T-helper 1 cell treated with Interleukin-12 subunit alpha and Interleukin-12 subunit beta and Interleukin-4 antibody, amounts not matched to agents 30 μg/mL and 1 μg/mL, for 36 hours (primary cell): Measurements from ENCODE around the gene CRIM1.

ENCODE experiments used
- H3K27ac Mint-ChIP-seq: one replicate; pipeline ENCODE4 v1.8.0; 2021; ENCODE audit warnings: mild to moderate bottlenecking, mixed read lengths
- H3K27me3 Mint-ChIP-seq: one replicate; pipeline ENCODE4 v1.8.0; 2021; ENCODE audit warnings: low read depth, mixed read lengths
- H3K36me3 Mint-ChIP-seq: one replicate; pipeline ENCODE4 v1.8.0; 2021; ENCODE audit warnings: low read depth, mixed read lengths
- H3K4me1 Mint-ChIP-seq: one replicate; pipeline ENCODE4 v1.8.0; 2021; ENCODE audit warnings: low read depth, mixed read lengths
- H3K4me3 Mint-ChIP-seq: one replicate; pipeline ENCODE4 v1.8.0; 2021; ENCODE audit warnings: mild to moderate bottlenecking, moderate library complexity, mixed read lengths
- H3K9me3 Mint-ChIP-seq: one replicate; pipeline ENCODE4 v1.8.0; 2021; ENCODE audit warnings: mixed read lengths

CRIM1 gene

DNA sequence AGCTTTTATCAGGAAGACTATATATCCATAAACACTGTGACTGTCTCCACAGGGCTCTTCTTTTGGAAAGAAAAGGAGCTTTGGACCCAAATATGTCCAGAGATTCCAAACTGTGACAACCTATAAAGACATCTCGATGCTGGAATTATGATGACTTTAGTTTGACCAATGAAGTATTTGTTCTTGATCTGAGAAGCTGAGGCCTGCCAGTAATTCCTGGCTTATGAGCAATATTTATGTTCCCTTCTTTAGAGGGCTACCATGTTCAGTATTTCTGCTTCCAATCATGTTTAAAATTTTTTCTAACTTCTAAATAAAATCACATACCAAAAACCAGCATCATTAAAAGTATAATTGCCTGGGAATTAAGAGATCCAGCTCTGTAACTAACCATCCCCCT is 201.3 kb downstream of the CRIM1 start:
- peaks cover 6% of the 10 kb centered on the region for H3K36me3 Mint-ChIP-seq
- no peak overlapping the region for H3K27ac Mint-ChIP-seq
- H3K4me3 Mint-ChIP-seq: no peak overlapping the region
- H3K27me3 Mint-ChIP-seq: no peaks in the 10 kb centered on the region
- H3K4me1 Mint-ChIP-seq: no peaks in the 10 kb centered on the region
- no peaks in the 10 kb centered on the region for H3K9me3 Mint-ChIP-seq

DNA sequence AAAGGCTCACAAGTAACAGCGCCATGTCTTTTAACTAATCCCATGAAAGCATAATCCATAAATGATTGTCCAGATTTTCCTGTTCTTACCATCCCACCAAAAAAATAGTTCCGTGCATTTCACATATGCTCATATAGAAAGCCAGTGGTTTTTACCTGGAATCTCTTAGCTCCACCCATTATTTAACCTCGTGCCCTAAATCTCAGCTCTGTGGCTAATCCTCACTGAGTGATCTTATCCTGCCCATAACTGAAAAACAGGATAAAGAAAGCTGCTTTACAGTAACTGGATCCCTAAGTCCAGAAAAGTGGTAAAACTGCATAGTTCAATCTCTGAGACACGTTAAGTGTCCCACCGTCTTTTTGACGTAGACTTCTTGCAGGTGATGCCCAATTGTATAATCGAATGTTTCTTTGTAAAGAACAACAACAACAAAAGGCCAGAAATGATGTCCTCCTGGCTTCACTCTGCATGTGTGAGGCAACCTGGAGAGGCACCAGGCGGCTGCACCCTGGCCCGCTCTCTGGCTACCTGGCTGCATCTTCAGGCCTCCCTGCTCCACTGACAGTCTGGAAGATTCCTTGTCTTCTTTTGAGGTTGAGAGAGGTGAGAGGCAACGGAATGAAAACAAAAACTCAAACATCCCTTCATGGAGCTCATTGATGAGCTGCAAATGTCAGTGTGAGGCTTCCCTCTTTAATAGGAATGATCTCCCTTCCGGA is 203.8 kb downstream of the CRIM1 start:
- peaks cover 12% of the 10 kb centered on the region for H3K4me1 Mint-ChIP-seq
- H3K9me3 Mint-ChIP-seq: no peaks in the 10 kb centered on the region
- no peak overlapping the region for H3K27ac Mint-ChIP-seq
- H3K4me3 Mint-ChIP-seq: no peak overlapping the region
- no peaks in the 10 kb centered on the region for H3K27me3 Mint-ChIP-seq
- peaks cover 7% of the 10 kb centered on the region for H3K36me3 Mint-ChIP-seq

DNA sequence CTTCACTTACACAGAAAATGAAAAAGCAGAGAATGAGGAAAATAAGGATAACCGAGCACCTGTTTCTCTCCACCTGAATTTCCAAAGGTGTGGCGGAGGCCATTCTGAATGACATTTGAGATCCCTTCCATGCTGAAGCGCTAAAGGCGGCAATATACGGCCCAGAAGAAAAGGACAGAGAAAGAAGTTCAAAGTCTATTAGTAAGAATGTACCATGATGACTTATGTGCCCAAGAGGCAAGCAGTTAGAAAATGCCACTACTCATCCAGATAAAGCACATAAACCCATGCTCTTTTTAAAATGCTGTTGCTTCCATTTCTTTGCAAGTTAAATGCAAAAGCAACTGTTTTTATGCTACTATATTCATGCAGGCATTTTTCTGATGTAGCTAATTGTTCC is 205.1 kb downstream of the CRIM1 start:
- Mint-ChIP-seq H3K9me3 (no peaks in the 10 kb centered on the region), H3K4me3 (no peak overlapping the region), H3K36me3 (peaks cover 8% of the 10 kb centered on the region), H3K4me1 (peaks cover 12% of the 10 kb centered on the region), H3K27ac (no peak overlapping the region), H3K27me3 (no peaks in the 10 kb centered on the region)

DNA sequence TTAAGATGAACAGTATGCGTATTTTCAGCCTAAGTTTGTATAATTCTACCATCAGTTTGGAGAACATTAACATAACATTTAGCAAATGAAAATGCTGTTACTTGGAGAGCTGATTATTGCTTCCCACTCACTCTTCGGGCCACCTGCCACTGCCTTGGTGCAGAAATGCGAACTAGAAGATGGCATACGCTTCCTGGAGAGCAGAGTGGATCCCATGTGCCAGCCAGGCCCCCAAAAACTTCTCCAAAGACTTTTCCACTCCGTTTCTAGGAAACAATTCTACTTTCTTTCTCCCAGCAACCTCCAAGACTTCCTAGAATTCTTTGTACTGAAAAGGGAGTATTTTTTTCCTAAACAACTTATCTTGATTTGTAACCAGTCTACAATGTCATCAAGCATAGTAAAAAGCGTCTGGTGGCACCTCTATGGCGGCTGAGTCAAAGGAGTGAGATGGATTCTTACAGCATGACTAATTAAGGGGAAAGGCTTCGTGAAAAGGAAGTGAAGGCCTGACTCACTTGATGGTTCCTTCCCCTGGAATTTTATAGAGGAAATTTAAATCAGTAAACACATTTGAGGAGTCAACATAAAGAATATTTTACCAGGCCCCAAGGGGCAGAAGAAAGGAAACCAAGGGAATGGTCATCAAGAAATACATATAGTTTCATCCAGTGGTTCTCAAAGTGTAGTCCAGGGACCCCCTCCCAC is 205.8 kb downstream of the CRIM1 start:
- Mint-ChIP-seq H3K36me3 (peaks cover 8% of the 10 kb centered on the region), H3K27me3 (no peaks in the 10 kb centered on the region), H3K27ac (no peak overlapping the region), H3K4me1 (peaks cover 12% of the 10 kb centered on the region), H3K4me3 (no peak overlapping the region), H3K9me3 (no peaks in the 10 kb centered on the region)

DNA sequence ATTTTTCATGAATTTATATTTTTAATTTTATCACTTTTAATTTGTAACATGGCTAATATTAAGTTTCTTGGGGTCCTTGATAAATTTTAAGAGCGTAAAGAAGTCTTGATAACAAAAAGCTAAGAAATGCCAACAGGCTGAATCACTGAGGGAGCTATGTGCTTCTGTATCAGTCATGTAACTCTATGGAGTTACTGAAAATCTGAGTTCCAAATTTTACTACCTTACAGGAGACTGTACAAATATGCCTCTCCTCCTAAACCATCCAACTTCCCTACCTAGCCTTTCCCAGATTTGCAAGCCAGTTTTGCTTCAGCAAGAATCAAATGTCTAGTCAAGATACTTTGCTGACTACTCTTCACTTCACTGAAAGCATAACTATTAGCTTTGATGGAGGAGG is 206.7 kb downstream of the CRIM1 start:
- H3K36me3 Mint-ChIP-seq: peaks cover 13% of the 10 kb centered on the region
- H3K4me3 Mint-ChIP-seq: no peak overlapping the region
- H3K27me3 Mint-ChIP-seq: no peaks in the 10 kb centered on the region

DNA sequence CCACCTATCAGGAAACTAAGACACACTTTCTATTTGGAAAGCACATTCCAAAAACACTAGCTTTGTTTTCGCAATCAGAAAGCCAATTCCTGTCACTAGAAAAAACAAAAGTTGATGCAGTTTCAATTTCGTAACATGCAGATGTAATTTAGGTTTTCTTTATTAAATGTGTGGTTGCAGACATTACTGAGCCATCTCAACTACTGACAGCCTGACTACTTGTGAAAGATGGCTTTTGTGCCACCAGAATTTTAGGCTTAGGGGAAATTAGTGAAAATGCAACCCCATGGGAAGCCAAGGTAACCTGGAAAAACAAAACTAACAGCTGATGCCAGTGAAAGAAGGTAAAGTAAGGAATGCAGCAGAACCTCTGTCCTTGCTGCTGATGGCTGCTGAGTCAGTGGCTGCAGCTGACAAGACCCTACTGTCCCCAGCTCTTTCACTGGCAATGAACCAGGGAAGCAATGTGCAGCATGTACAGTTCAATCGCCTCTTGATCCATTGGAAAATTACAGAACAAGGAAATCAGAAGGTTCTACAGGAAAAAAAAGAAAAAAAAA is 207.5 kb downstream of the CRIM1 start:
- Mint-ChIP-seq H3K9me3 (no peaks in the 10 kb centered on the region), H3K27me3 (no peaks in the 10 kb centered on the region), H3K27ac (no peak overlapping the region), H3K4me1 (peaks cover 12% of the 10 kb centered on the region), H3K4me3 (no peak overlapping the region), H3K36me3 (peaks cover 13% of the 10 kb centered on the region)

More for the DNA sequence above, 206.7 kb downstream of the CRIM1 start:
- peaks cover 12% of the 10 kb centered on the region for H3K4me1 Mint-ChIP-seq
- no peak overlapping the region for H3K27ac Mint-ChIP-seq
- no peaks in the 10 kb centered on the region for H3K9me3 Mint-ChIP-seq

DNA sequence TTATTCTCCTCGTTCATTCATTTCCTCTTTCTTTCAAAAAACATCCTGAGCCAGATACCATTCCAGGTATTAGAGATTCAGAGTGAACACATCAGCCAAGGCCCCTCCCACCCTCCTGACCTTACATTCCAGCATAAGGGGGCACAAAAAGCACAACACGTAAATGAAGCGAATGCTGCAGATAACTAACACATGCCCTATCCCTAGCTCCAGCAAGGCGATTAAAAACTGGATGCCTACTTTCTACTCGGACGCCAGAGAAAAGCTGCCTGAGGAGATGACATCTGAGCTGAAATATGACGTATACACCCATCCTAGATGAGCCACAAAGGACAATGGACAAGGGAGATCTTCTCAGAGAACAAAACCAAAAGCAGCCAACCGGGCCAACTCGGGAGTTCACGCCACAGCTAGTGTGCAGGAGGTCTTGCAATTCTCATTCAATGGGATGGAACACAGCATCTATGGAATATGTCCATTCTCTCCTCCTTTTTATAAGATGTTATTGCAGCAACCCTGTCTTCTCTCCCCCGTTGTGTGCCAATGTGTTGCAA is 208.9 kb downstream of the CRIM1 start:
- H3K4me3 Mint-ChIP-seq: no peak overlapping the region
- H3K27ac Mint-ChIP-seq: no peak overlapping the region
- H3K9me3 Mint-ChIP-seq: no peaks in the 10 kb centered on the region
- peaks cover 13% of the 10 kb centered on the region for H3K36me3 Mint-ChIP-seq
- no peaks in the 10 kb centered on the region for H3K27me3 Mint-ChIP-seq
- peaks cover 12% of the 10 kb centered on the region for H3K4me1 Mint-ChIP-seq

DNA sequence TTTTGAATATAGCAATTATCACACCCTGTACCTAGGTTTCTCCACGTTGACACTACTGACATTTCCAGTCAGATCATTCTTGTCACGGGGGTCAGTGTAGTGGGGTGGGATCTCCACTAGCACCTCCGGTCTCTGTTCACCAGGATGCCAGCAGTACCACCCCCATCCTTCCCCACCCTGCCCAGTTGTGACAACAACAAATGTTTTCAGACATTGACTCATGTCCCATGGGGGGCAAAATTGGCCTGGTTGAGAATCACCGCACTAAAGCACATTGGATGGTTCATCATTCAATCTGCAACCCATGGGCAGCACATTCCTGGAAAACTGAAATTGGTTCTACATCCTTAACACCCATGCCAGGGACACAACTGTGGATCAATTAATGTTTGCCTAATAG is 210.1 kb downstream of the CRIM1 start:
- peaks cover 12% of the 10 kb centered on the region for H3K4me1 Mint-ChIP-seq
- no peaks in the 10 kb centered on the region for H3K27me3 Mint-ChIP-seq
- H3K27ac Mint-ChIP-seq: no peak overlapping the region
- no peaks in the 10 kb centered on the region for H3K9me3 Mint-ChIP-seq
- H3K36me3 Mint-ChIP-seq: peaks cover 13% of the 10 kb centered on the region
- no peak overlapping the region for H3K4me3 Mint-ChIP-seq

DNA sequence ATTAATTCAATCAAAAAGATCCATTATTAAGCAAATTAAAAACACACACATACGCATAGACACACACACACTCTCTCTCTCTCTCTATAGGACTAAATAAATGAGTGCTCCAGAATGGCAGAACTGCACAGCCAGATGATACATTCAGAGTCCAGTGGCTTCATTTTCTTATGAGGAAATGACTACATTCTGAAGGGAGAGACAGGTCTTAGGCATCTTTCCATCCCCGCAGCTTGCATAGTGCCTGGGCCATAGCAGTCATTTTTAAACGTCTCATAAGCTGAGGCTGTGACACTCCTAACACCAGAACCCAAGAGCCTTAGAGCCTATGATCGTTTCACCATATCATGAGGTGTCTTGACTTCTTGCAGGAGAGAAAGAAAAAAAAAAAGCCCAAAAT is 211.3 kb downstream of the CRIM1 start:
- no peak overlapping the region for H3K4me3 Mint-ChIP-seq
- no peak overlapping the region for H3K27ac Mint-ChIP-seq
- no peaks in the 10 kb centered on the region for H3K27me3 Mint-ChIP-seq
- no peaks in the 10 kb centered on the region for H3K9me3 Mint-ChIP-seq
- H3K36me3 Mint-ChIP-seq: peaks cover 13% of the 10 kb centered on the region
- H3K4me1 Mint-ChIP-seq: peaks cover 12% of the 10 kb centered on the region

DNA sequence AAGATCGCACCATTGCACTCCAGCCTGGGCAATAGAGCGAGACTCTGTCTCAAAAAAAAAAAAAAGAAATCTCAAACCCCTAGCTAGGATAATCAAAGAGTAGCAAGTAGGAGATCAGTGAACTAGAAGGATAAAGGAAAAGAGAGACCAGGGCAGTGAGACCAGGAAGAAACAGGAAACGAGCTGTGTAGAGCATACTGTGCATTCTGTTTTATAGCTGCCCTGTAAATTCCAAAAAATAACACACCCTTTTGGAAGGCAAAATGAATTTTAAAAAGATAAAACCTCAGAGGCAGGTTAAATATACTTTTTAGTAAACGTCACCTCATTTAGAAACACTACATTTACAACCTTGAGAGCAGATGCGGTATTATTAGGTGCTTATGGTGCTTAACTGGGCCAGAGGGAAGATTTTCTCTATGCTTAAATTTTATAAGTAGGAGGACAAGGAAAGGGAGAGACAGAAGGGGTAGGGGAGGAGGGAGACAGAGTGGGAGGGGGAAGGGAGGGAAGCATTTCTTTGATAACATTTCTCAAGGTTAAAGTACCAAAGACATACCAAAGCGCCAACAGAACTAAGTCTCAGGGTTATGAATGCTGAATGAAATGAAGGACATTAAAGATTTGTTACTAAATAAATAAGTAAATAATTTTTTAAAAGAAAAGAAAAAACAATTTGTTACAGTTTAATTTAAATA is 212.3 kb downstream of the CRIM1 start:
- Mint-ChIP-seq H3K9me3 (no peaks in the 10 kb centered on the region), H3K27me3 (no peaks in the 10 kb centered on the region), H3K36me3 (peaks cover 15% of the 10 kb centered on the region), H3K4me1 (peaks cover 11% of the 10 kb centered on the region), H3K4me3 (no peak overlapping the region), H3K27ac (no peak overlapping the region)

DNA sequence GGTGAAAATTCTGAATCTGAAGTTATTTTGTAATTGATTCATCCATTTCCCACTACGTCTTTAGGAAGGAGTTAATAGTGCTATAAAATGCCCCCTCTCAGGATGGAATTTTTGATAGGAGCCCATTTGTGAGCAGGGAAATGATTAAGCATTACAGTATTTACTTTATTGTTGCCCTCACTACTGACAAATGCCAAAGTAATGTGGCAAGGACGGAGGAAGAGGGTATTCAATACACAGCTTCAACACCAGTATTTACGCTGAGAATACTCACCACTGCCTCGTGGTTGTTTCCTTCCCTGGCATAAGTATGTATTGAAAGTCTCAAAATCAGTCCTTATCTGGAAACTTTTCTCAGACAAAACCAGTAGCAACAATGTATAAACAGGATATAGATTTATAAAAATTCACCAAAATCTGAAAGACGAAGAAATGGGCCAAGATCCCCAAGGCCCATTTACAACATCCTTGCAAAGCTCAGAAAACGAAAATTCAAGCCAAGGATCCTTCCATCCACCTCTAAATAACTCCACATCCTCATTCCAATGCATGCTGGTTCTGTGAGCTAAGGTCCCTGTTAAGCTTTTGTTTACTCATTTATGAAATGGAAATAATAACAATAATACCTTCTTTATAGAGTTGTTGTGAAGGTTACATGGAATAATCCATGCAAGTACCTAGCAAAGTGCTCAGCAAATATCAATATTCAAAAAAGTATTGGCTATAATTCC is 213.1 kb downstream of the CRIM1 start:
- H3K27me3 Mint-ChIP-seq: no peaks in the 10 kb centered on the region
- H3K4me1 Mint-ChIP-seq: peaks cover 4% of the 10 kb centered on the region
- H3K9me3 Mint-ChIP-seq: no peaks in the 10 kb centered on the region
- H3K27ac Mint-ChIP-seq: no peak overlapping the region
- peaks cover 18% of the 10 kb centered on the region for H3K36me3 Mint-ChIP-seq
- no peak overlapping the region for H3K4me3 Mint-ChIP-seq

DNA sequence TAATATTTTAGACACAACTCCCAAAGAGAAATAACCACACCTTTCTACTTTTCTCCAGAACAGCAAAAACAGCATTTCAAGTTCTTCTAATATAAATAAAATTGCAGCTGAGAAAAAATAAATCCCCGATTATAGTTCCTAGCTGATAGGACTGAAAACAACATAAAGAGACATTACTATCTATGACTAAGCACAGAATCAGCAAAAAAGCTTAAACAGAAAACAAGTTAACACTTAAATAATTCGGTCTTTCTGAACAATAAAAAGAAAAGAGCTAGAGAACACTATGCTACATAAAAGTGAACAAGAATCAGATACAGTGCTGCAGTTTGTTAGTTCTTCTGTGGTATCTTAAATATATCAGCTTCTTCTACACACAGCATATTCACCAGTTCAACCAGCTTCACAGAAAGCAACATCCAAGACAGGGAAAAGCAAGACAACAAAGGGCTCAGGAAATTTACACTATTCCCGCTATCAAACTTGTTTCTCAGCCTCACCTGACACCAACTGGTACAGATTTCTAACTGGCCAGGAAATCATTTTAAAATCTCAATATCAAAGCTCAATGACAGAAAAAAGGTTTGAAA is 213.8 kb downstream of the CRIM1 start:
- Mint-ChIP-seq H3K36me3 (peaks cover 21% of the 10 kb centered on the region), H3K4me1 (no peaks in the 10 kb centered on the region), H3K4me3 (no peak overlapping the region), H3K27ac (no peak overlapping the region), H3K9me3 (no peaks in the 10 kb centered on the region), H3K27me3 (no peaks in the 10 kb centered on the region)

DNA sequence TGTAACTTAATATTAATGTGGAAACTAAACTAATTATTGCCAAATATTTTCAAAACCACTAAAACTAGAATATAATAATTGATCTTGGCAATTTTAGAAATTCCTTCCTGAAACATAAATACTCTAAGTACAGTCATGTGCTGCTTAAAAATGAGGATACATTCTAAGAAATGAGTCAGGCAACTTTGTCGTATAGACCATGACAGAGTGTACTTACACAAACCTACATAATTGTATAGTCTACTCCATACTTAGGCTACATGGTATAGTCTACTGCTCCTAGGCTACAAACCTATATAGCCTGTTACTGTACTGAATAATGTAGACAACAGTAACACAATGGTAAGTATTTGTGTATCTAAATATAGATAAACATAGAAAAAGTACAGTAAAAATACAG is 214.8 kb downstream of the CRIM1 start:
- no peak overlapping the region for H3K27ac Mint-ChIP-seq
- no peak overlapping the region for H3K4me3 Mint-ChIP-seq
- no peaks in the 10 kb centered on the region for H3K9me3 Mint-ChIP-seq
- H3K4me1 Mint-ChIP-seq: no peaks in the 10 kb centered on the region
- H3K27me3 Mint-ChIP-seq: no peaks in the 10 kb centered on the region
- peaks cover 18% of the 10 kb centered on the region for H3K36me3 Mint-ChIP-seq
